SK-N-SH (cell line): Measurements from ENCODE around the gene LCOR. TPM values are rescaled to one million over a fixed set of nuclear protein-coding genes. Genes with fewer than 3 reads are reported as not detected.

ENCODE experiments used
- CTCF ChIA-PET: fragments of 300-600, 350-600 bp; formaldehyde crosslinking; extraction: SDS; loops from one replicate; lab custom pipeline; 2021; lab: Yijun Ruan, JAX
- POLR2A ChIA-PET: fragments of 350-600 bp; sonication (Branson Sonifier 250); formaldehyde crosslinking; extraction: SDS; loops from one replicate; lab custom pipeline; 2020; ENCODE audit warnings: antibody characterized with exemption, inconsistent platforms; lab: Yijun Ruan, JAX
- DNase-seq: peaks from one replicate; pipeline ENCODE4 v3.0.0; 2012
- H2AFZ ChIP-seq: fragments of 200-600 bp; sonication (generic); 2 replicates; pipeline ENCODE4 v1.8.1; 2016; ENCODE audit warnings: antibody characterized with exemption, mild to moderate bottlenecking, low read depth
- H3F3A ChIP-seq: fragments of 200-600 bp; sonication (generic); replicated peaks from 2 replicates; pipeline ENCODE3; 2016; ENCODE audit warnings: antibody characterized with exemption, mild to moderate bottlenecking; ENCODE audit not compliant: insufficient read depth
- H3K27ac ChIP-seq, 2 experiments: fragments of 200-500 bp in 1 of 2; fragments of 200-600 bp in 1 of 2; sonication (Bioruptor generic) in 1 of 2; sonication (generic), shearing (Covaris generic) in 1 of 2; 2 replicates each; pipeline versions ENCODE4 v1.5.1 to v1.6.1; 2014 to 2016; ENCODE audit warnings: low read depth in 2 of 2, inconsistent platforms in 1 of 2, low read length in 1 of 2, mild to moderate bottlenecking in 1 of 2, mixed read lengths in 1 of 2
- H3K27me3 ChIP-seq: fragments of 200-600 bp; sonication (generic), shearing (Covaris generic); 2 replicates; pipeline ENCODE4 v1.6.1; 2016; ENCODE audit warnings: mixed run types; ENCODE audit not compliant: insufficient read depth
- H3K36me3 ChIP-seq, 2 experiments: fragments of 200-500 bp in 1 of 2; fragments of 200-600 bp in 1 of 2; sonication (Bioruptor generic) in 1 of 2; sonication (generic) in 1 of 2; replicated peaks in 1 of 2; 2 replicates each; pipeline versions ENCODE3 to v1.5.1; 2014 to 2016; ENCODE audit warnings: low read length in 1 of 2, mild to moderate bottlenecking in 1 of 2; ENCODE audit not compliant: insufficient read depth in 2 of 2, control insufficient read depth in 1 of 2
- H3K4me1 ChIP-seq, 2 experiments: fragments of 200-500 bp in 1 of 2; fragments of 200-600 bp in 1 of 2; sonication (Bioruptor generic) in 1 of 2; sonication (generic), shearing (Covaris generic) in 1 of 2; 2 replicates each; pipeline versions ENCODE4 v1.5.1 to v1.6.1; 2014 to 2016; ENCODE audit warnings: low read depth in 1 of 2, low read length in 1 of 2, mixed run types in 1 of 2; ENCODE audit not compliant: insufficient read depth in 2 of 2, control insufficient read depth in 1 of 2
- H3K4me2 ChIP-seq: fragments of 200-600 bp; sonication (generic), shearing (Covaris generic); 2 replicates; pipeline ENCODE4 v1.6.1; 2017; ENCODE audit warnings: mixed run types
- H3K4me3 ChIP-seq, 2 experiments: fragments of 200-500 bp in 1 of 2; fragments of 200-600 bp in 1 of 2; sonication (Bioruptor generic) in 1 of 2; sonication (generic), shearing (Covaris generic) in 1 of 2; 2 replicates each; pipeline versions ENCODE4 v1.5.1 to v1.8.1; 2014 to 2016; ENCODE audit warnings: low read depth in 2 of 2, inconsistent platforms in 1 of 2, low read length in 1 of 2, mild to moderate bottlenecking in 1 of 2, mixed read lengths in 1 of 2, moderate library complexity in 1 of 2
- H3K79me2 ChIP-seq: fragments of 200-600 bp; sonication (generic); 2 replicates; pipeline ENCODE4 v1.8.1; 2017; ENCODE audit warnings: mild to moderate bottlenecking; ENCODE audit not compliant: insufficient read depth
- H3K9ac ChIP-seq: fragments of 200-600 bp; sonication (generic); 2 replicates; pipeline ENCODE4 v1.6.1; 2017; ENCODE audit warnings: mixed run types
- H3K9me2 ChIP-seq: fragments of 200-600 bp; sonication (generic); 2 replicates; pipeline ENCODE4 v1.6.1; 2017; ENCODE audit warnings: mixed run types
- H3K9me3 ChIP-seq: fragments of 200-600 bp; sonication (generic); 2 replicates; pipeline ENCODE4 v1.6.1; 2017; ENCODE audit warnings: mixed run types, mild to moderate bottlenecking, moderate library complexity
- H4K20me1 ChIP-seq: fragments of 200-600 bp; sonication (generic); 2 replicates; pipeline ENCODE4 v1.6.1; 2017; ENCODE audit warnings: mild to moderate bottlenecking, mixed run types; ENCODE audit not compliant: insufficient read depth
- CHD2 ChIP-seq: fragments of 150-350 bp; IDR thresholded peaks from 2 replicates; pipeline ENCODE4 v1.6.1; 2018; ENCODE audit warnings: low read length; ENCODE audit not compliant: partially characterized antibody
- CTCF ChIP-seq: fragments of 200-600 bp; sonication (generic); IDR thresholded peaks from 2 replicates; pipeline ENCODE4 v1.6.1; 2017; ENCODE audit warnings: antibody characterized with exemption, mild to moderate bottlenecking, moderate library complexity
- EZH2phosphoT487 ChIP-seq: fragments of 200-600 bp; sonication (generic); IDR thresholded peaks from 2 replicates; pipeline ENCODE4 v1.6.1; 2017; ENCODE audit warnings: low read depth, mixed run types, mild to moderate bottlenecking, antibody characterized with exemption, moderate library complexity, borderline replicate concordance
- FOSL2 ChIP-seq: IDR thresholded peaks from 2 replicates; pipeline ENCODE4 v1.4.0; 2012; ENCODE audit warnings: low read depth, mild to moderate bottlenecking, moderate library complexity, borderline replicate concordance
- FOXM1 ChIP-seq: IDR thresholded peaks from 2 replicates; pipeline ENCODE4 v1.4.0; 2012; ENCODE audit warnings: low read depth, mild to moderate bottlenecking
- IRF3 ChIP-seq: fragments of 150-350 bp; IDR thresholded peaks from 2 replicates; pipeline ENCODE4 v1.6.1; 2016; ENCODE audit warnings: mild to moderate bottlenecking, low read depth, low read length
- JUND ChIP-seq: IDR thresholded peaks from 2 replicates; pipeline ENCODE4 v1.4.0; 2012
- NFIC ChIP-seq: IDR thresholded peaks from 2 replicates; pipeline ENCODE4 v1.4.0; 2012; ENCODE audit warnings: borderline replicate concordance
- NRF1 ChIP-seq: IDR thresholded peaks from 2 replicates; pipeline ENCODE4 v1.6.1; 2012; ENCODE audit warnings: low read depth, mild to moderate bottlenecking, low read length
- POLR2AphosphoS5 ChIP-seq: IDR thresholded peaks from 2 replicates; pipeline ENCODE4 v1.6.1; 2012; ENCODE audit warnings: low read depth, low read length
- RAD21 ChIP-seq: IDR thresholded peaks from 2 replicates; pipeline ENCODE4 v1.6.1; 2012; ENCODE audit warnings: mild to moderate bottlenecking, low read length
- REST ChIP-seq: IDR thresholded peaks from 2 replicates; pipeline ENCODE4 v1.6.1; 2012; ENCODE audit warnings: mild to moderate bottlenecking, low read depth, low read length, moderate library complexity
- RFX5 ChIP-seq: IDR thresholded peaks from 2 replicates; pipeline ENCODE4 v1.6.1; 2012; ENCODE audit warnings: mild to moderate bottlenecking, improper control_type of control experiment, low read length
- SIN3A ChIP-seq: IDR thresholded peaks from 2 replicates; pipeline ENCODE4 v1.6.1; 2012; ENCODE audit warnings: low read depth, mild to moderate bottlenecking, low read length, moderate library complexity, borderline replicate concordance
- TAF1 ChIP-seq: IDR thresholded peaks from 2 replicates; pipeline ENCODE4 v1.6.1; 2012; ENCODE audit warnings: low read depth, mild to moderate bottlenecking, low read length, moderate library complexity, borderline replicate concordance
- TCF12 ChIP-seq: IDR thresholded peaks from 2 replicates; pipeline ENCODE4 v1.4.0; 2012
- TEAD4 ChIP-seq: IDR thresholded peaks from 2 replicates; pipeline ENCODE4 v1.4.0; 2012; ENCODE audit warnings: mild to moderate bottlenecking, borderline replicate concordance; ENCODE audit not compliant: insufficient read depth
- WGBS: methylation state at CpG from one replicate; pipeline ENCODE4 v1.1.6; 2017; ENCODE audit warnings: low lambda C conversion rate; 5-methylcytosine and 5-hydroxymethylcytosine counted together
- polyA plus RNA-seq, 3 experiments: library from polyadenylated mRNA; depleted of rRNA; stranded (reverse); fragments of >200 nt; gene quantifications; 2 replicates each; pipeline ENCODE4 v1.2.3, GENCODE V29; 2012
- TF ChIP-seq, protein P1 (sequence below): IDR thresholded peaks from 2 replicates; pipeline ENCODE4 v1.4.0; 2012; ENCODE audit warnings: low read depth, borderline replicate concordance
- TF ChIP-seq, protein P2 (sequence below): fragments of 150-350 bp; IDR thresholded peaks from 2 replicates; pipeline ENCODE4 v1.6.1; 2017; ENCODE audit warnings: antibody characterized with exemption, low read length, low read depth, borderline replicate concordance
- TF ChIP-seq, protein P3 (sequence below): IDR thresholded peaks from 2 replicates; pipeline ENCODE4 v1.4.0; 2012; ENCODE audit warnings: low read depth, borderline replicate concordance

Gene LCOR
- polyA plus RNA-seq, 1 of the 3 experiments (the other 2 are of a cell fraction), result 1.9 TPM

DNA sequence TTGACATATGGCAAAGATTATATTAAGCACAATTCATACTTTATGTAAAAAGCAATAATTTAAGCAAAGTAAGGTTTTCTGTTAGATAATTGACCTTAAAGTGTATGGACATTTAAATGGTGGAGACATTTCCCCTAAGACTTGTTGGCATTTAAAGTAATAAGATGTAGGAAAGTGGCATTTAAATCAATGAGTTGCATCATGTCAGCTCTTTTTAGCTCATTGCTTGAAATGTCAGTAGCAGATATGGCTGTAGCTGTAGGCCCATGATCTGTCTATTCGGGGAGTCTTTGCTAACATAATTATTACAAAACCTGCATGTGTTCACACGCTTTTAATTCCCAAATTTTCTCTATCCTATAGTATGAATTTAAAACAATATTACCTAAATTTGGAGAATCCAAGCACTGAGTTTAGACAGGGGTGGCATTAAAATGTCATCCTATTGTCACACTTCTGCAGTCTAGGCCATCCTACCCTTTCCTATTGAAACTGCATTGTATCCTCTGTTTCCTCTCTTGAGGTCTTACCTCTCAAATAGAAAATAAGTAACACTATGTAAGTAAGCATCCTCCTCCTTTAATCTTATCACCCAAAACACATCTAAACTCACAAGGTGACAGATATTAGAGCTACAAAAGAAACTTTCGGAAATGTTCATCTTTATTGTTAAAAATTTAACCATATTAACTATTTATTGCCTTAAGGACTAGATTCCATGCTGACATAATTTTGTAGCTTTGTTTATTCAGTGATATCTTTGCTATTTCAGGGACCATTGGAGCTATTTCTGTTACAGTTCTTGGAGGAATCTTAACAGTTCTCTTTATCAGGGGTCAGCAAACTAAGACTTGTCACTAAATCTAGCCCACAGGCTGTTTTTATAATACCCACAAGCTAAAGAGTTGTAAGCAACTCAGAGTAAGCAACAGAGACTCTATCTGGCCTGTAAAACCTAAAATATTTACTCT is 91.2 kb downstream of the LCOR start:
- DNase-seq, result no peak
- Histone ChIP-seq H2AFZ (no peak overlapping the region), H3K9me3 (no peaks in the 10 kb centered on the region), H3K9ac (no peak overlapping the region), H3K36me3 (peaks cover 8 to 60% of the 10 kb centered on the region in 2 experiments), H3K4me2 (no peak overlapping the region), H4K20me1 (peaks cover 2% of the 10 kb centered on the region; the same call in 1 of the 2 replicates), H3K4me3 (no peak overlapping the region), H3K27ac (no peak overlapping the region), H3K27me3 (no peaks in the 10 kb centered on the region), H3F3A (peaks cover 15% of the 10 kb centered on the region), H3K9me2 (no peaks in the 10 kb centered on the region), H3K4me1 (peaks cover 0 to 5% of the 10 kb centered on the region in 2 experiments; a peak in 1 of 4 replicates), H3K79me2 (peaks cover 58% of the 10 kb centered on the region)
- ChIA-PET CTCF (interaction anchor here (1.1 to 1.2 kb wide), 2 partner anchors 10 to 13 kb away, joined by 3 to 4 read pairs; no protein-coding TSS in a partner anchor), POLR2A (no interaction called here)
- TF ChIP-seq FOSL2, result no peak
- TF ChIP-seq TCF12, result no peak
- TF ChIP-seq, protein P1, sequence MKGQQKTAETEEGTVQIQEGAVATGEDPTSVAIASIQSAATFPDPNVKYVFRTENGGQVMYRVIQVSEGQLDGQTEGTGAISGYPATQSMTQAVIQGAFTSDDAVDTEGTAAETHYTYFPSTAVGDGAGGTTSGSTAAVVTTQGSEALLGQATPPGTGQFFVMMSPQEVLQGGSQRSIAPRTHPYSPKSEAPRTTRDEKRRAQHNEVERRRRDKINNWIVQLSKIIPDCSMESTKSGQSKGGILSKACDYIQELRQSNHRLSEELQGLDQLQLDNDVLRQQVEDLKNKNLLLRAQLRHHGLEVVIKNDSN, result no peak
- no peak for TF ChIP-seq IRF3
- no peak for TF ChIP-seq CTCF
- TF ChIP-seq POLR2AphosphoS5, result no peak
- no peak for TF ChIP-seq CHD2
- TF ChIP-seq FOXM1, result no peak
- no peak for TF ChIP-seq TEAD4
- TF ChIP-seq REST, result no peak
- no peak for TF ChIP-seq NFIC
- TF ChIP-seq SIN3A, result no peak
- no peak for TF ChIP-seq NRF1
- TF ChIP-seq, protein P2, sequence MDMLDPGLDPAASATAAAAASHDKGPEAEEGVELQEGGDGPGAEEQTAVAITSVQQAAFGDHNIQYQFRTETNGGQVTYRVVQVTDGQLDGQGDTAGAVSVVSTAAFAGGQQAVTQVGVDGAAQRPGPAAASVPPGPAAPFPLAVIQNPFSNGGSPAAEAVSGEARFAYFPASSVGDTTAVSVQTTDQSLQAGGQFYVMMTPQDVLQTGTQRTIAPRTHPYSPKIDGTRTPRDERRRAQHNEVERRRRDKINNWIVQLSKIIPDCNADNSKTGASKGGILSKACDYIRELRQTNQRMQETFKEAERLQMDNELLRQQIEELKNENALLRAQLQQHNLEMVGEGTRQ, result no peak
- no peak for TF ChIP-seq JUND
- TF ChIP-seq RAD21, result no peak
- no peak for TF ChIP-seq EZH2phosphoT487
- no peak for TF ChIP-seq RFX5
- no peak for TF ChIP-seq TAF1
- TF ChIP-seq, protein P3, sequence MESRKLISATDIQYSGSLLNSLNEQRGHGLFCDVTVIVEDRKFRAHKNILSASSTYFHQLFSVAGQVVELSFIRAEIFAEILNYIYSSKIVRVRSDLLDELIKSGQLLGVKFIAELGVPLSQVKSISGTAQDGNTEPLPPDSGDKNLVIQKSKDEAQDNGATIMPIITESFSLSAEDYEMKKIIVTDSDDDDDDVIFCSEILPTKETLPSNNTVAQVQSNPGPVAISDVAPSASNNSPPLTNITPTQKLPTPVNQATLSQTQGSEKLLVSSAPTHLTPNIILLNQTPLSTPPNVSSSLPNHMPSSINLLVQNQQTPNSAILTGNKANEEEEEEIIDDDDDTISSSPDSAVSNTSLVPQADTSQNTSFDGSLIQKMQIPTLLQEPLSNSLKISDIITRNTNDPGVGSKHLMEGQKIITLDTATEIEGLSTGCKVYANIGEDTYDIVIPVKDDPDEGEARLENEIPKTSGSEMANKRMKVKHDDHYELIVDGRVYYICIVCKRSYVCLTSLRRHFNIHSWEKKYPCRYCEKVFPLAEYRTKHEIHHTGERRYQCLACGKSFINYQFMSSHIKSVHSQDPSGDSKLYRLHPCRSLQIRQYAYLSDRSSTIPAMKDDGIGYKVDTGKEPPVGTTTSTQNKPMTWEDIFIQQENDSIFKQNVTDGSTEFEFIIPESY, result no peak
- 95% methylated on average over 3 of the region's 3 CpGs for WGBS
